Stimulated activated CD4-positive, alpha-beta T cell treated with anti-CD3 and anti-CD28 coated beads, Interleukin-12 subunit alpha, Interleukin-12 subunit beta, amount 100 ng/mL, for 48 hours (primary cell): ENCODE data around the gene KCNMB4.

Source experiments
- DNase-seq, 3 donors: peaks; one replicate each; pipeline ENCODE4 v3.0.0-alpha.2; 2020; ENCODE audit warnings: low read depth in 2 of 3, low spot score in 1 of 3

KCNMB4 gene

DNA sequence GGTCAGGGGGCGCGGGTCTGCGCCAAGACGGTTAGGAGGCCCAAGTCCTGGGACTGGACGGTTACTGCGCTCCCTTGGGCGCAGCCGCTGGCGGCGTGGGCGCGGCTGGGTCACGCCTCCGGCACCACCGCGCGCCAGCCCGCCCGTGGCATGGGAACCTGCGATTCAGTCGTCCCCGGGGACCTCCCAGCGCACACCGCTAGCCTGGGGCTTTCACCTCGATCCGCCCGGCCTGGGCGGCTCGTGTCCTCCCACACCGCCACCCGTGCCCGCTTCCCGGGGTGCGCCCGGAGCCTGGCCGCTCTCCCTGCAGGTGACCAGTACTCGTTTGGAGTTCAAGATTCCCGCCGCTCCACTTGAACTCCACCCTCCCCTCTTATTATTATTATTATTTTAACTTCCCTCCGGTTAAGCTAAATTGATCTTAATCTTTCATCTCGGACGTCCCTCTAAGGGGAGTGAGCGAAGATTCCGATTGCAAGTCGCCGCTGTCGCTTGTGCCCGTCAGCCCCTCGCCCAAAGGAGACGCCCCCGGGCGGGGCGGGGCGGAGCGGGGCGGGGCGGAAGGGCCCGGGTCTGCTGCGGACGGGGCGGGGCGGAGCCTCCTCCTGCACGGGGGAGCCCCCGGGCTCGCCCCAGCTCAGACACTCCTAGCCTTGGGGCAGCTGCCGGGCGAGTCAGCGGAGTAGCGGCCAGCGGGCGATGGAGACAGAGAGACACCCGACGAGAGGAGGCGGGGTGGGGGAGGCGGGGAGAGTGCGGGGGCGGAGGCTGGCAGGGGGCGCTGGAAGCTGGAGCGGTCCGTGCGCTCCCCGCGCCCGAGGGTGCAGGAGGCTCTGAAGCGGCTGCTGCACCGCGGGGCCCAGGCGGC is at the start of gene KCNMB4:
TSS of gene KCNMB4 (plus strand) at position 643 of the 871 bp plus-strand sequence. CDS start 445 bp downstream, outside the sequence.
- DNase-seq = peak; percentile 49 to 71 (median 68)

DNA sequence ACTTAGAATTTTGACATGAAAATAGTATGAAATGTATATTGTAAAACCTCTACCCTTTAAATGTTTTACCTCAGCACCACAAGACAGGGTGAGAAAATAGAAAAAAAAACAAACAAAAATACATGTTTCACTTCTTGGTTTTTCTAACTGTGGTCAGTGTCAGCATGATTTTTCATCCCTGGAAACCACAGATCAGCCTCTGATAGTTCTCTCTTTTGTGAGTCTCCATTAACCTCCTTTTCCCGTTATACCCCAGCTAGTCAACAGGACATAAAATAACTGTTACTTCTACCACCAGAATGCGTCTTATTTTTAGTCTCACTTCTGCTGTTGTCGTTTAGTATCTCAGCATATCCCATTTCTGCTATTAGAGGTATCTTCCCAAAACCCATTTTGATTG is 48.3 kb upstream of the KCNMB4 start:
- no peak for DNase-seq

DNA sequence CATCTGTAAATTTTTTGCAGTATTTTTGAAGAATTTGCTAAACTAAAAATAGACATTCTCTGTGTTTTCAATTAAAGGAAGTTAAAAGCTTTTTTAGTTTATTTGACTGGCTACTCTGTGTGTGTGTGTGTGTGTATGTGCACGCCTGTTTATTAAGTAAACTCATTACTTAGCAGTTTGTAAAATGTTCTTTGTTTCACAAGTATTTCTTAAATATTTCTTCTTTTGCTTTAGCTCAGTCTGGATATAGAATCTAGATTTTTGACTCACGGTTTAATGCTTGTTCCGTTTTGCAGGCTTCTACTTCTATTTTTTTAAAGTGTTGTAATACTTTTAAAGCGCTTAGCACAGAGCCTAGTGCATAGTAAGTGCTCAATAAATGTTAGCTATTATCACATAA is 46.5 kb upstream of the KCNMB4 start:
- DNase-seq = no peak

GRCh38 chr12:70321191-70321590 is 44.9 kb upstream of the KCNMB4 start:
- DNase-seq = no peak

DNA sequence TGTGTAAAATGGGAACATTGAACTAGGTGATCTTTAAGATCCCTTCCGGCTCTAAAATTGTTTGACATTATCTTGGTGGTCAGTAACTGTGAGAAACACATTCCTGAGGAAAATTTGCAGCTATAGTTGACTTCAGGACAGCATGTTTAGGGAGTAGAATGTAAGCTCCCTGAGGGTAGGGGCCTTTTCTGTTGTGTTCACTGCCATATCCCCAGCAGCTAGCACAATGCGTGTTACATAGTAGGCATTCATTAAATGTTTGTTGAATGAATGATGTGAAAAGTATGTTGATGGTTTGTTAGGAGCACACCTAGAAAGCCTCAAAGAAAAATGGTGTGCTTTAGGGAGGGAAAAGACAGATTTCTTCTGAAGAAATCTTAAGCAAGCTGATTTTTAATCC is 38.5 kb upstream of the KCNMB4 start:
- DNase-seq = no peak

GRCh38 chr12:70329728-70330127 is 36.4 kb upstream of the KCNMB4 start:
- DNase-seq = no peak

- DNase-seq = no peak
These were observed 35.9 kb upstream of the KCNMB4 start for GRCh38 chr12:70330158-70330557.

GRCh38 chr12:70332236-70332635 is 33.9 kb upstream of the KCNMB4 start:
- no peak for DNase-seq

- DNase-seq = no peak
These were observed 31.3 kb upstream of the KCNMB4 start for GRCh38 chr12:70334742-70335141.

DNA sequence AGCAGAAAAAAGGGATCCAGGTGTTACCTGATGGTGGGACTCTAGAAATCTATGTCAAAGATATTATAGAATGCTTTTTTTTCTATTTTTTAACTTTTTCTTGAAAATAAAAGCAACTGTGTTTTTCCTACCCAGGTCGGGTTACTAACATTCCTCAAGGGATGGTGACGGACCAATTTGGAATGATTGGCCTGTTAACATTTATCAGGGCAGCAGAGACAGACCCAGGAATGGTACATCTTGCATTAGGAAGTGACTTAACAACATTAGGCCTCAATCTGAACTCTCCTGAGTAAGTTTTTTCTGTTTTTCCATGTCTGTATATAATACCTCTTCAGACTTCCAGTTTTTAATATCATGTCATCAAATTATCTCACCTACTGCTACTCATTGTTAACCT is 27.6 kb upstream of the KCNMB4 start:
- no peak for DNase-seq

DNA sequence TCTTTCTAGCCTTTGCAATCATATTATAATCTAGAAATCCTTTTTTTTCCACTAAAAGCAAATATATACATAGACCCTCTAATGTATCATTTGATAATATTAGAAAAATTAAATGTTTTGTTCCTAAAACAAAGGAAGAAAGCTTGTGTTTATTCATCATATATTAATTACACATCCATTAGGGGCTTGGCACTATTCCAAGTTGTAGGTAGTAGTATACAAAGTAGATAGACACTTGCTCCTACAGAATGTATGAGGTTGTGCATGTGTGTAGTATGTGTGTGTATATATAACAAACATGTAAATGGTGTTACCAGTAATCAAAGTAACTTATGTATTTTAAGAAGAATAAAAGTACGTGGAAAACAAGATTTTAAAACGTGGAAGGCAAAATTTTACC is 15.0 kb upstream of the KCNMB4 start:
- no peak for DNase-seq

DNA sequence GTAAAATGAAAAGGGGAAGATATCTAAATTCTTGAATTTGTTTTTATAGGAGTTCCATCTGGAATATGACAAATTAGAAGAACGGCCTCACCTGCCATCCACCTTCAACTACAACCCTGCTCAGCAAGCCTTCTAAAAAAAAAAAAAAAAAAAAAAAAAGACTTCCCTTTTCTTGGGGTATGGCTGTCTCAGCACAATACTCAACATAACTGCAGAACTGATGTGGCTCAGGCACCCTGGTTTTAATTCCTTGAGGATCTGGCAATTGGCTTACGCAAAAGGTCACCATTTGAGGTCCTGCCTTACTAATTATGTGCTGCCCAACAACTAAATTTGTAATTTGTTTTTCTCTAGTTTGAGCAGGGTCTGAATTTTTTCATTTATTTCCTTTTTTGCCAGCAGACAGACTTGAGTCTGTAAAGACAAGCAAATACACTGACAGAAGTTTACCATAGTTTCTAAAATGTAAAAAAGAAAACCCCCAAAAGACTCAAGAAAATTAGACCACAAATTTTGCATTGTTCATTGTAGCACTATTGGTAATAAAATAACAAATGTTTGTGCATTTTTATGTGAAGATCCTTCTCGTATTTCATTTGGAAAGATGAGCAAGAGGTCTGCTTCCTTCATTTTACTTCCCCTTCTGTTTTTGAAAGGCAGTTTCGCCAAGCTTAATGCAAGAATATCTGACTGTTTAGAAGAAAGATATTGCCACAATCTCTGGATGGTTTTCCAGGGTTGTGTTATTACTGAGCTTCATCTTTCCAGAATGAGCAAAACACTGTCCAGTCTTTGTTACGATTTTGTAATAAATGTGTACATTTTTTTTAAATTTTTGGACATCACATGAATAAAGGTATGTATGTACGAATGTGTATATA is 12.1 kb upstream of the KCNMB4 start:
- no peak for DNase-seq

- DNase-seq = no peak
These were observed 11.3 kb upstream of the KCNMB4 start for GRCh38 chr12:70354787-70355186.

DNA sequence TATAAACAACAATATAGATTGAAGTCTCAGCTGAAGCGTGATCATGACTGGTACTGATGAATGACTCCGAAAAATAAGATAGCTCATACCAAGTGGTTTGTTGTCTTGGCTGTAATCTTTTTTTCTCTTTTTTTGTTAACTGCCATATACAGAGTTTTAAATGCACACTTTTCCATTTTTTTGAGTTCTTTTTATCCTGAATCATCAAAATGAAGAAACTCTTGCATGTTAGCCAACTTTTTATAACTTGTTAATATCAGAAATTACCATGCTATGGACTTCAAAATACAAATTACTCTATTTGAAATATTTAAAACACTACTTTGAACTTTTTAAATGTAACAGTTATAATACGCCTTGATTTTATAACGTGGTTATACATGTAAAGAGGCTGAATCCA is 10.1 kb upstream of the KCNMB4 start:
- DNase-seq = no peak

- no peak for DNase-seq
These were observed 6.5 kb upstream of the KCNMB4 start for GRCh38 chr12:70359458-70360197.

- no peak for DNase-seq
These were observed 5.9 kb upstream of the KCNMB4 start for GRCh38 chr12:70360218-70360617.

DNA sequence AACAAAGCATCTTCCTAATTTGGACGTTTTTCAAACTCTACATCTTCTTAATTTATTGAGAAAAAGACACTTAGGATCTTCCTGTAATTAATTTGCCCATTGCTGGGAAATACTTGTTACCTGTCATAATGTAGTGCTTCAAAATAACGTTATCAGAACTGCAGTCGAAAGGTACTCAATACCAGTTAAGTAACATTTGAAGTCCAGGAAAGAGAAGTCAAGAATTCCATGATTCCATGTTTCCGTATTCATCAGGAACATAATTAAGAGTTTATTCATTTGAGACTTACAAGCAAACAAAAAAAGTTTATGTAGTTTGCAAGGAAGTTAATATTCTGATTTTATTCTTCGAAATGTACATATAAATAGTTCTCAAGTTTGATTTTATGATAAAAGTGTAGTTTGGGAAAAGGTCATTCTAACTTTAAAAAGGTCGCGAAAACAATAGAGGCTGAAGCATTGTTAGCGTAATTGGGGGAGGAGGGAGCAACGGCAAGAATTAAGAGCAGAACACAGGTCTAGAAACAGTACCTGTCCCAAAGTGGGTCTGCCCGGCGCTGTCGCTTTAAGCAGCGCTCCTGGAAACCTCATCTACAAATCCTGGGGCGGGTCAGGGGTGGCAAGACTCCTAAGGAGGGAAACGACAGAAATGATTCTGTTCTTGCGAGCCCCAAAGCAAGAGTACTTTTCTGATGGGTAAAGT is 1.2 kb upstream of the KCNMB4 start:
- no peak for DNase-seq

- DNase-seq = peak in 1 of 3 donors; percentile 2
These were observed 767 bp upstream of the KCNMB4 start for GRCh38 chr12:70365398-70365647.

- DNase-seq = peak; percentile 25 to 29 (median 28)
These were observed 629 bp downstream of the KCNMB4 start for GRCh38 chr12:70366581-70367257.
